Sigmoid colon (tissue), 3 donors: ENCODE data around the gene ABHD16B.

Experiments
- CTCF ChIP-seq, 4 experiments: fragments of 450-650 bp in 3 of 4; fragments of 200-600 bp in 1 of 4; IDR thresholded peaks; one replicate each; pipeline ENCODE4 v1.5.1; 2016 to 2019; ENCODE audit warnings: antibody characterized with exemption in 4 of 4, mild to moderate bottlenecking in 3 of 4, moderate library complexity in 2 of 4
- POLR2A ChIP-seq, 2 donors: fragments of 450-650 bp; IDR thresholded peaks; one replicate each; pipeline ENCODE4 v1.6.1; 2016; ENCODE audit warnings: antibody characterized with exemption in 2 of 2, mild to moderate bottlenecking in 2 of 2, moderate library complexity in 2 of 2

- TF ChIP-seq POLR2A (IDR thresholded peaks at IDR 0.05) (no peak), CTCF (IDR thresholded peaks at IDR 0.05) (no peak)
These were observed 33.3 kb downstream of the ABHD16B start, which contains the start of gene DNAJC5 for GRCh38 chr20:63894358-63895201.
